Measurements from ENCODE around the gene ZNF853.
"Not testable (repeated sequence)": the region's sequence is repeated elsewhere in the genome, so short reads cannot be mapped to it uniquely, and the experiment has no call there.

Gene ZNF853

DNA sequence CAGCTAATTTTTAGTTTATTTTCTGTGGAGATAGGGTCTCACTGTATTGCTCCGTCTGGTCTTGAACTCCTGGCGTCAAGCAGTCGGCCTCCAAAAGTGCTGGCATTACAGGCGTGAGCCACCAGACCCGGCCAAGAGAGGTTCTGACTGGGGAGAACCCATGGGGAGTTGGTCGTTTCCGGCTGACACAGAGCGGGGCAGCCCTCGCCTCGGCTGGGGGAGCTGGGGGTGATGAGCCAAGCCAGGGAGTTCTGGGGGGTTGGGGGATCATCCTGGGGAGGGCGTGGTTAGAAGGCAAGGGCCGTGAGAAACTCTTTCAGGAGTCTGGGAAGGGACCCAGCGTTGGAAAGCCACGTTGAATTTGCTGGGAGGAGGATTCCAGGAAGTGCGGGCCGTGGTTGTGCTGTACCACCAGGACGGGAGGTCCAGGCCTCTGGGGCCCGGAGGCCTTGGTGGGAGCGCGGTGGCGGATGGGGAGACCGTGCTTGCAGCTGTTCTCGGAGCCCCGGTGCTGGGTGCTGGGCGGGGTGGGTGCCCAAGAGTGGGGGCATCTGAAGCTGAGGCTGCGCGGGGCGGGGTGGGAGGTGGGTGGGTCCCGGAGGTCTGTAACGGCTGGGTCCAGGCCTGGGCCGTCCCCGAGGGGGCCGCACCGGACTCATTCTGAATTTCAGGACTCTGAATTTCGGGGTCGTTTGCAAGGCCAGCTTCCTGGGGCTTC lies 8.4 kb upstream of the ZNF853 start:
- DNase-seq (ENCODE audit: low spot score), result no peak

DNA sequence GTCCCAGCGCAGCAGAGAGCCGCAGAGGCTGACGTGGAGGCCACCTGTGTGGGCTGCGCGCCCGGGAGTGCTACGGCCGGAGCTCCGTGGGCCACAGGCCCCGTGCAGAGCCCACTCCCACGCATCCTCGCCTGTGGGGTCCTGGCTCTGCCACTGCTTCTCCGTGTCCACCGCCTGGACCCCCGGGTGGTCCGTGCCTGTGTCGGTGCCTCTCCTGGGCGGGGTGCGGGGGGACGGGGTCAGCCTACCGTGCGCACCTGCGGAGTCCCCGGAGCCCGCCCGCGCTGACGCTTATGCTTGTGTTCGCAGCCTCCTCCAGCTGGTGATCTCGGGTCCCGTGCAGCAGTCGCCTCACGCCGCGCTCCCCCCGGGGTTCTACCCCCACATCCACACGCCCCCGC lies 7.8 kb upstream of the ZNF853 start:
- DNase-seq (ENCODE audit: low spot score), result no peak

DNA sequence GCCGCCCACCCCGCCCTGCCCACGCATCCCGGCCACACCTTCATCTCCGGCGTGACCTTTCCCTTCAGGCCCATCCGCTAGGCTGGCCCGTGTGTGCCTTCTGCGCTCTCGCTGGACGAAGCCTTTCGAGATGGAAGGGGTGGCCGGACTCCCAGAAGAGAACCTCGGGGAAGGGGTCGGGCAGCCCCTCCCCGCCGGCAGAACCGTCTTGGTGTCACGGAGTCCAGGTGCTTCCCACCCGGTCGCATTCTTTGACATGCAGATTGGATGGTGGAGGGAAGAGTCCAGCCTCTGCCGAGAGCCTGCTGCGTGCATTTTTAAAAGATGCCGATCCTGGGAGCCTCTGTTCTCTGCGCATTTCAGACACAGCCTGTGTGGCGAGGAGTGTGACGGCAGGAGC lies 7.3 kb upstream of the ZNF853 start:
- no peak for DNase-seq (ENCODE audit: low spot score)

DNA sequence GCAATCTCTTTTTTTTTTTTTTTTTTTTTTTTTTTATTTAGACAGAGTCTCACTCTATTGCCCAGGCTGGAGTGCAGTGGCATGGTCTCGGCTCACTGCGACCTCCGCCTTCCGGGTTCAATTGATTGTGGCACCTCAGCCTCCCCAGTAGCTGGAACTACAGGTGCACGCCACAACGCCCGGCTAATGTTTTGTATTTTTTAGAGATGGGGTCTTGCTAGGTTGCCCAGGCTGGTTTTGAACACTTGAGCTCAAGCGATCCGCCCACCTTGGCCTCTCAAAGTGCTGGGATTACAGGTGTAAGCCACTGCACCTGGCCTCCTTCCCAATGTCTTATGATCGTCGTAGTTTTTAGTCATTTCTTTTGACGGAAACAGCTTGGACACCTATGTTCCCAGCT lies 6.6 kb upstream of the ZNF853 start:
- DNase-seq (ENCODE audit: low spot score), result no peak

DNA sequence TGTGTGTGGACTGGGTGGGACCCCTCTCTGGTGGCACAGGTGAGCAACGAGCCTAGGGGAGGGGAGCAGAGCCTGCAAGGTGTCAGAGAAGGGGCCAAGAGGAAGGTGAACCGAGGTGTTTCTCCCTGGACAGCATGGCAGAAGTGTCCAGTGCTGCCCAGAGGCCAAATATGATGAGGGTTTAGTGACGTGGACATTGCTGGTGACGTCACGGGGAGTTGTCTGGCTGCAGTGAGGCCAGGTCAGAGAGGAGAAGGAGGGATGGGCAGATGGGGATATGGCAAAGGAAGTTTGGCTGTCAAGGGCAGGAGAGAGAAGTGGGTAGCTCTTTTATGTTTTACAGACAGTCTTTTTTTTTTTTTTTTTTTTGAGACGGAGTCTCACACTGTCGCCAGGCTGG lies 2.6 kb upstream of the ZNF853 start:
- no peak for DNase-seq (ENCODE audit: low spot score)

DNA sequence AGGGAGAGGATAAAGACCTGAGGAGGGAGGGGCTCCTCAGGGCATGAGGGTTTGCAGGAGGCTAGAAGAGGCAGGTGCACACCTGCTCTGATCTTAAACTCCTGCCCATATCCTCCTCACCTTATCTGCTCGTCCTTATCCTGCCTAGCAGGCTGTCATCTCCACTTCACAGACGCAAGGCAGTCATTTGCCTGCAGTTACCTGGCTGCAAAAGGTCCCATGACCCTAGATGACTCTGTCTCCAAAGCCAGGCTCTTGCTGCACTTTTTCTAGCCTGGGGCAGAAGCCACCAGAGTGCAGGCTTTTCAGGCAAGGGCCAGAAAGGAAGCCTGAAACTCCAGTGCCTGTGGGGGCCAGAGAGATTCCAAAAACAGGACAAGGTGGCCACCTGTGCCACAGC lies 1.7 kb upstream of the ZNF853 start:
- no peak for DNase-seq (ENCODE audit: low spot score)

DNA sequence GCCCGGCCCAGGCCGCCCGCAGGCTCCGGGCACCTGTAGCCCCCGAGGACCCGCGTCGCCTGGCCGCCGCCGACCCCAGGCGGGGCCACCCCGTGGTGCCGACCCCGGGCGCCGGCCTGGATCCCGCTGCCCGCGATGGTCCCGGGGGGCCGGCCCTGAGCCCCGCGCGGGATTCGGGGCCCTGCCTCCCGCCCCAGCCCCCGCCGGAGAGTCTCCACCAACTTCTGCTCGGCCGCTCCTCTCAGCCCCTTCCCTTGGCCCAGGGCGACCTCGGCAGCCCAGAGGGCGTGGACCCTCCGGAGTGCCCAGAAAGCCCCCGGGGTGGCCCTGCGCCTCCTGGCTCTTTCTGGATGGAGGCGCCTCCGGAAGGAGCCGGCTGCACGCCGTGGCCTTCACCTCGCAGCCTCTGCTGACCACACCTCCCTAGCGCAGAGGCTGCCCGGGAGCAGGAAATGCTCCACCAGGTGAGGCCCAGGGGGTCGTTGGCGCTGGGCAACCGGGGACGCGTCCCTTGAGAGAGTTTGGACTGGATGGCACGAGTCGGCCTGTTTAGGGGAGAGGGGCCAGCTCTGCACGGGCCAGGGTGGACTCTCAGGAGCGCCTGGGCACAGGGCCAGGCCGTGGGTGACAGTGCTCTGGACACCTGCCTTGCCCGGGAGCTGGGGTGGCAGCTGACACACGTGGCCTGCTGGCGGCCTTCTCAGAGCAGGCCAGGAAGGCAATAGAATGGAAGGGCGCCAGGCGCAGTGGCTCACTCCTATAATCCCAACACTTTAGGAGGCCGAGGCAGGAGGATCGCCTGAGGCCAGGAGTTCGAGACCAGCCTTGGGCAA lies 529 bp downstream of the ZNF853 start:
- no peak for DNase-seq (ENCODE audit: low spot score)

DNA sequence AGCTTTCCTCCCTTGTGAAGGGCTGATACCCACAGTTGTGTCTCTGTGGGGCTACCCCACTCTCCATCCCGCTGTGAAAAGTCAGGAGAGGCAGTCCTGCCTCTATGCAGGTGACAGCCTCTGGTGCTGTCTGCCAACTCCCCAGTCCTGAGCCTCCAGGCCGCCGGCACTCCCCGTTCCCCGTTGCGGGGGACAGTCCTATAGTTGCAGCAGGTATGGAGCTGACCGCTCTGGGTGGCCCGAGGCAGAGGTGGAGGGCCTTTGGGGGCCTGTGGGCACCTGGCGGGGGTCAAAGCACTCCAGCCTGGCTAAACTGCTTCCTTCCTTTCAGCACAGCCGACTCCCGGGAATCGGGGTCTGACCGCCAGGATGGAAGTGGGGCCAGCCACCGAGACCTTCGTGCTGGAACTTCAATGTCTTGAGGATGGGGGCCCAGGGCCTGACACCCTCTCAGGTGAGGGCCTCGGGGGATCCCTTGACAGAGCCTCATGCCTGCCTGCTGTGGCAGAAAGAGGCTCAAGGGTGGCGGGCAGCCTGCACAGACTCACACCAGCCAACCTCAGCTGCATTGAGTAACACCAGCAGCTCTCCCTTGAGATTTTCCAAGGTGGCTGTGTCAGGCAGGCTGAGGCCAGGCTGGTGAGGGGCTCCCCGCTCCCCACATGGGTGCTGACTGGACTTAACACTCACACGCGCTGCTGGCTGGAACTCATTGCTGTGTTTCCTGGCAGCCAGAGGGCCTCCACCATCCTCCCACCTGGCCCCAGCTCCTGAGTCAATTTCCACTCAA lies 1.6 kb downstream of the ZNF853 start:
- no peak for DNase-seq (ENCODE audit: low spot score)

DNA sequence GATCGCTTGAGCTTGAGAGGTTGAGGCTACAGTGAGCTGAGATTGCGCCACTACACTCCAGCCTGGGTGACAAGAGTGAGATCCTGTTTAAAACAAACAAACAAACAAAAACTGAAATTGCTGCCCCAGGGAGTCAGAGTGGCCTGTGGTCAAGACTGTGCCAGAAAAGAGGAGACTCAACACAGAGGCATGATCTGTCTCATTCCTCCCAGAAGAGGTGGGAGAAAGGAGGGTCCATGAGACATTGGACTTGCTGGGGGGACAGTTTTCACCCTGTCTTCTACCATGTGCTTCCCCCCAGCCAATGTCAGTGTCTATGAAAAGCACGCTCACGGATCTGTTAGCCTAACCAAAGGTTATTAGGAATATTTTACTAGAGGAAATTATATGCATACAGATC lies 3.2 kb downstream of the ZNF853 start:
- no peak for DNase-seq (ENCODE audit: low spot score)

DNA sequence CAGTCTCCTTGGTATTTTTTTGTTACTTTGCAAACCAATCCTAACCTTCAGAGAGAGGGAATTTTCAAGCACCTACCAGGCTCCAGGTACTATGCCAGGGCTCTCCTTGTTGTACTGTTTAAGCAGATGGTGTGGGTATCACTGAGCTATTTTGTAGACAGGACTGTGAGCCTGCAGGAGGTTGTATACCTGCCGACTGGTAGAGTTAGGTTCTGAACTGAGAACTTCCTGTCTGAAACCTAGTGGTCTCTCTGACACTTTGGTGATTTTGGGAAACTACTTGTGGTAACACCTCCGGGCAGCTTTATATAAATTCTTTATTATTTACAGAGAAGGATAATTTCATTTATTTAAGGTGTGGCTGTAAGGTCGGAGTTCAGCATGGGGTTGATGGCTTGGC lies 4.6 kb downstream of the ZNF853 start:
- no peak for DNase-seq (ENCODE audit: low spot score)

DNA sequence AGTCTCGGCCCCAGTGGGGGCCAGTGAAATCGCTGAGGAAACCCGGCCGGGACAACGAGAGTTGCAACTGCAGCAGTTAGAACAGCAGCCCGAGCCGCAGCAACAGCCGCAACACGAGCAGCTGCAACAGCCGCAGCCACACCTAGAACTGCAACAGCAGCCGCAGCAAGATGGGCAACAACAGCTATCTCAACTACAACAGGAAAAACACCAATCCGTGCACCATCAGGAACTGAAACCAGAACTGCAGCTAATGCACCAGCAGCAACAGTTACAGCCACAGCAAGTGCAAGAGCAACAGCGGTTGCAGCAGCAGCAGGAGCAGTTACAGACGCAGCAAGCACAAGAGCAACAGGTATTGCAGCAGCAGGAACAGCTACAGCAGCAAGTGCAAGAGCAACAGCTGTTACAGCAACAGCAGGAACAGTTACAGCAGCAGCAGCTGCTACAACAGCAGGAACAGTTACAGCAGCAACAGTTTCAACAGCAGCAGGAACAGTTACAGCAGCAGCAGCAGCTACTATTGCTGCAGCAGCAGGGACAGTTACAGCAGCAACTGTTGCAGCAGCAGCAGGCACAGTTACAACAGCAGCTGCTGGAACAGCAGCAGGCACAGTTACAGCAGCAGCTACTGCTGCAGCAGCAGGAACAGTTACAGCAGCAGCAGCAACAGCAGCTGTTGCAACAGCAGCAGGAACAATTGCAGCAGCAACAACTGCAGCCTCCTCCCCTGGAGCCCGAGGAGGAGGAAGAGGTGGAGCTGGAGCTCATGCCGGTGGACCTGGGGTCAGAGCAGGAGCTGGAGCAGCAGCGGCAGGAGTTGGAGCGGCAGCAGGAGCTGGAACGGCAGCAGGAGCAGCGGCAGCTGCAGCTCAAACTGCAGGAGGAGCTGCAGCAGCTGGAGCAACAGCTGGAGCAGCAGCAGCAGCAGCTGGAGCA lies 6.1 kb downstream of the ZNF853 start:
- no peak for DNase-seq (ENCODE audit: low spot score)

DNA sequence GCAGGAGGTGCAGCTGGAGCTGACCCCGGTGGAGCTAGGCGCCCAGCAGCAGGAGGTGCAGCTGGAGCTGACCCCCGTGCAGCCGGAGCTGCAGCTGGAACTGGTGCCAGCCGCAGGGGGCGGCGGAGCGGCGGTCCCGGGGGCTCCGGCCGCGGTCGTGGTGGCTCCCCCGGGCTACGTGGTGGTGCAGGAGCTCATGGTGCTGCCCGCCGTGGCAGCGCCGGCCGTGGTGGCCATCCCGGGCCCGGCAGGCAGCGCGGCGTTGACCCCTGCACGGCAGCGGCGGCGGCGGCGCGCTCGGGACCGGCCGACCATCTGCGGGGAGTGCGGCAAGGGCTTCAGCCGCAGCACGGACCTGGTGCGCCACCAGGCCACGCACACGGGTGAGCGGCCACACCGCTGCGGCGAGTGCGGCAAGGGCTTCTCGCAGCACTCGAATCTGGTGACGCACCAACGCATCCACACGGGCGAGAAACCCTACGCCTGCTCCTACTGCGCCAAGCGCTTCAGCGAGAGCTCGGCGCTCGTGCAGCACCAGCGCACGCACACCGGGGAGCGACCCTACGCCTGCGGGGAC lies 6.8 kb downstream of the ZNF853 start:
- DNase-seq (ENCODE audit: low spot score), result no peak

DNA sequence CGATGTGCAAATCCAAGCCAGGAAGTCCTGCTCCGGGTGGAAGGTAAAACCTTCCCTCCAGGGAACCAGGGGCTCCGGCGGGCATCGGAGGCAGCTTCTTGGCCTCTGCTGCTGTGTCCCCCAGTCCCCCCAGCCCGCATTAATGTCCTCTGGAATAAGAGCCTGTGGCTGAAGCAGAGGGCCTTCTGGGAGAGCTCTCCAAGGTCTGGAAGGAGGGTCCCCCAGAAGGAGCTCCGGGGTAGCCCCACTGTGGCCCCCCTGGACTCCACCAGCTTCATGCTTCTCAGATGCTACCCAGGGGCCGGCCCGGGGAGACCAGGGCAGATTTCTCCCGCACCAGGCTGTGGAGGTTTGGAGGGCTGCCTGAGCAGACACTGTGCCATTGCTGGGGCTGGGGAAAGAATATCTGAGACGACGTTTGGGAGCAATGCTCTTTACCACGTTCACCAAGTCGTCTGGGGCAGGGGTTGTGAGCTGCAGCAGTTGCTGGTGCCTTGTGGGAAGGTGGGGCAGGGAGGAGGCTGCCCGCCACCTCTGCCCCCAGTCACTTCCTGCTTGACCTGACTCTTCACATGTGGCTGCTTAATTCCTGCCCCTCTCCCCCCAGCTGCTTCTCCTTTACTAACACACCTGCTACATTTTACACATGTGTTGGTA lies 8.3 kb downstream of the ZNF853 start:
- DNase-seq (ENCODE audit: low spot score), result peak; percentile 18

DNA sequence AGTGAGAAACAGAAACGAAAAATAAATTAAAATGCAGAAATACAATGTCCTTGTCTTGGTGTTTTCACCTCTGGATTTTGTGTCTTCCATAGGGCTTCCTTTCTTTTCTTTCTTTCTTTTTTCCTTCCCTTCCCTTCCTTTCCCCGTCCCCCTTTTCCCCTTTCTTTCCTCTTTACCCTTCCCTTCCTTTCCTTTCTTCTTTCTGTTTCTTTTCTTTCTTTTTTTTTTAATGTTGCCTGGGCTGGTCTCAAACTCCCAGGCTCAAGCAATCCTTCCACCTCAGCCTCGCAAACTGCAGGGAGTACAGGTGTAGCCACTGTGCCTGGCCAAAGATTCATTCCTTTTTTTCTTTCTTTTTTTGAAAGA lies 8.8 kb downstream of the ZNF853 start:
- no peak for DNase-seq (ENCODE audit: low spot score)

DNA sequence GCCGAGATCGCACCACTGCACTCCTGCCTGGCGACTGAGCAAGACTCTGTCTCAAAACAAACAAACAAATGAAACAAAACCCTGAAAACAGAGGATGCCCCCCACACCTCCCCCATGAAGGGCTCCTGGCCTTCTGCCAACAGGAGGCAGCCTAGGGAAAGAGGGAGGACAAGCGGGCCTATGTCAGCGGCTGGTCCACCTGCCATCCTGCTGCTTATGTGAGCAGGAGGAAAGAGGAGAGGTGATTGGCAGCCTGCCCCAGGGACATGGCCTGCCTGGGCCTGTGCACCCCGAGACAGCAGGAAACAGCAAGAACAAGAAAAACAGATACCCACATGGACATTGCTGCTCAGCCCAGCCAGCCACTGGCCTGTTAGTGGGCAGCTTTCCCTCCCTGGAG lies 12.6 kb downstream of the ZNF853 start:
- DNase-seq (ENCODE audit: low spot score), result no peak

DNA sequence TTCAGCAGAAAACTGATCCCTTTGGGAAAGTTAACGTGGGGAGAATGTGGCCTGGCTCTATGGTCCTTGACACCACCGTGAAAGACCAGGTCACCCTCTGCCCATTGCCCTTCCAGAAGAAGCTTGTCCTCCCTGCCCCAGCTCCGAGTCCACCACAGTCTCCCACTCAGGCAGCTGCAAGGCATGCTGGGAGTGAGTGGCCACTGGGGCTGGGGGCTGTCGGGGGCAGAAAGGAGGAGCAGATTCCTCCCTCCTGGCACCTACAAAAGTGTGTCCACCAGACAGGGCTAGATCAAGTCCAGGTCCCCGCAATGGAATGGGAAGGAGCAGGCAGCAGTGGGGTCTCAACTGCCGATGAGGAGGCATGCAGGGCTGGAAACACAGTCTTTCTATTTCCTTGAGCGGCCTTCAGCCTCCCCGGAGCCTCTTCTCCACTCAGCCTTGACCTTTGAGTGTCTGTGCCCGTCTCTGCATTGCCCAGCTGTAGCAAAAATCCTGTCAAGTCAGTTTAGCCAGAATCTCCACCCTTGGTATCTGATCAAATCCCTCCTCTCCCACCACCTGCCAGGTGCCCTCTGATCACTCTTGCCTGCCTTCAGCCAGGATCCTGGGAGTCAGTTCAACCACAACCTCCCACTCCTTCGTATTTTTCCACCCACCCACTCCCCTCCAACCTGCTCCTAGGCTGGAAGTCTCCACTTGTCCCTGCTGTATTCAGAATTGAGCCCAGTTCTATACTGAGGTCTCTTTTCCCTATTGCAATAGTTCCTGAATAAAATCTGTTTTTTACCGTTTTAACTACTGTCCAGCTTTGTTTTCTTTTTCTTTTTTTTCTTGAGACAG lies 14.8 kb downstream of the ZNF853 start:
- DNase-seq (ENCODE audit: low spot score), result no peak

DNA sequence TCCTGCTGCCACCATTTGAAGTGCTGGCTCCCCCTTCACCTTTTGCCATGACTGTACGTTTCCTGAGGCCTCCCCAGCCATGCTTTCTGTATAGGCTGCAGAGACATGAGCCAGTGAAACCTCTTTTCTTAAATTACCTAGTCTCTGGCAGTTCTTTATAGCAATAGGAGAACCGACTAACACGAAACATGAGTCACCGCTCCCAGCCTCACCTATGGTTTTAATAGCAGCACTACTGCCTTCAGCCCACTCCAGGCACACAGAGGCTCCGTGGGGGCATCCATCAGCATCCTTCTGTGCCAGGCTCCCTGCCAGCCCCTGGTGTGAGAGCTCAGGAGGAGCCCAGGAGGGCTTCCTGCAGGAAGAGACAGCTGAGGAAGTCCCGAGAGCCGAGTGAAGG lies 16.2 kb downstream of the ZNF853 start:
- DNase-seq (ENCODE audit: low spot score), result no peak

DNA sequence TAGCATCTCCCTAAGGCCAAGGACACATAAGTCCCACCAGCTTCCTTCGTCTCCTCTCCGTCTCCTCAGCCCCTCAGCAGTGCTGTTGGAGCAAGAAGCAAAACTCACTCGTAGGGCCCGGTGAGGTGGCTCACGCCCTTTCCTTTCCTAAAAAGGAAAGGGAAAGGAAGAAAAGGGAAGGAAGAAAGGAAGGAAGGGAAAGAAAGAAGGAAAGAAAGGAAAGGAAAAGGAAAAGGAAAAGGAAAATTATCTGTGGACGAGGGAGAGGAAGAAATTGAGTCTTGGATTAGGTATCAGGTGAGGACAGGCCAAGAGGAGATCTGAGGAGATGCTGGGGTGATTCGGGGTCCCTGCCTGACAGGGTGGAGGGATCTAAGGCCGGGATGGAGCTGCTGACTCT lies 18.6 kb downstream of the ZNF853 start:
- no peak for DNase-seq (ENCODE audit: low spot score)

DNA sequence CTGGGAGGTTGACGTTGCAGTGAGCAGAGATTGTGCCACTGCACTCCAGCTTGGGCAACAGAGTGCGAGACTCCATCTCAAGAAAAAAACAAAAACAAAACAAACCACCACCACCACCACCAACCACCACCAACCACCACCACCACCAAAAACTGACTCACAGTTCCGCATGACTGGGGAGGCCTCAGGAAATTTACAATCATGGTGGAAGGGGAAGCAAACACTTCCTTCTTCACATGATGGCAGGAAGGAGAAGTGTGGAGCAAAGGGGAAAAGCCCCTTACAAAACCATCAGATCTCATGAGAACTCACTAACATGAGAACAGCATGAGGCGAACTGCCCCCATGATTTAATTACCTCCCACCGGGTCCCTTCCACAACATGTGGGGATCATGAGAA lies 19.6 kb downstream of the ZNF853 start:
- DNase-seq (ENCODE audit: low spot score), result not testable (repeated sequence)
